ENCODE results near the gene NME7.

NME7 gene

GRCh38 chr1:169202791-169203665 is 164.6 kb downstream of the NME7 start:
- H3K9me3 ChIP-seq (ENCODE audit: insufficient read depth, low read depth, low read length), result no peaks in the 10 kb centered on the region
- no peak overlapping the region for H3K9ac ChIP-seq (ENCODE audit: low read depth, low read length, poor library complexity, severe bottlenecking)
- H3K4me1 ChIP-seq (ENCODE audit: insufficient read depth, low read length, poor library complexity, severe bottlenecking), result no peaks in the 10 kb centered on the region
- no peaks in the 10 kb centered on the region for H3K36me3 ChIP-seq (ENCODE audit: insufficient read depth, low read length)
- no peak overlapping the region for H2AFZ ChIP-seq (ENCODE audit: low read length)
- TF ChIP-seq EZH2phosphoT487 (IDR thresholded peaks at IDR 0.05; ENCODE audit: borderline replicate concordance) (no peak), CTCF (conservative IDR thresholded peaks at IDR 0.05; ENCODE audit: low read length) (no peak)
- H3F3A ChIP-seq (ENCODE audit: low read depth), result no peaks in the 10 kb centered on the region
- no peaks in the 10 kb centered on the region for H3K27me3 ChIP-seq (ENCODE audit: insufficient read depth, low read length, poor library complexity, severe bottlenecking)
- H3K79me2 ChIP-seq (ENCODE audit: insufficient read depth, low read length), result no peaks in the 10 kb centered on the region
- H4K20me1 ChIP-seq (ENCODE audit: insufficient read depth, low read length, poor library complexity, severe bottlenecking), result no peaks in the 10 kb centered on the region
- no peaks in the 10 kb centered on the region for H3K9me2 ChIP-seq (replicated peaks; ENCODE audit: low read depth, low read length)
- no peak overlapping the region for H3K4me2 ChIP-seq (ENCODE audit: low read depth, low read length, poor library complexity, severe bottlenecking)
- H3K4me3 ChIP-seq (ENCODE audit: low read length, poor library complexity, severe bottlenecking), result no peak overlapping the region

DNA sequence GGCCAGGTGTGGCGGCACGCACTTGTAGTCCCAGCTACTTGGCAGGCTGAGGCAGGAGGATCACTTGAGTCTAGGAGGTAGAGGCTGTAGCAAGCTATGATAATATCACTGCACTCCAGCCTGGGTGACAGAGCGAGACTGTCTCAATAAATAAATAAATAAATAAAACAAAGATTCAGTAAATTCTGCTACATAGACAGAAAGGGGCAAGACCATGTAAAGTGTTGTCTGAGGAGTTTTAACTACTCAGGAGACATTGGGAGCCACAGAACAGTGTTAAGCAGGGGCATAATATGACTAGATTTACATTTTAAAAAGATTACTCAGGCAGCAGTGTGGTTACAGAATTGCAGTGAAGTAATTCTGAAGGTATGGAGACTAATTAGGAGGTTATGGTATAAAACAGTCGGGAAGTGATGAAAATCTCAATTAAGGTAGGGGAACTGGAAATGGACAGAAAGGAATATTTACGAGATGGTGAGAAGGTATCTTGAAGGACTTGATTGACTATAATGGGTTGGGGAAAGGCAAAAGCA is 166.4 kb downstream of the NME7 start:
- H3K36me3 ChIP-seq (ENCODE audit: insufficient read depth, low read length), result no peaks in the 10 kb centered on the region
- H2AFZ ChIP-seq (ENCODE audit: low read length), result no peak overlapping the region
- no peak overlapping the region for H3K4me3 ChIP-seq (ENCODE audit: low read length, poor library complexity, severe bottlenecking)
- no peaks in the 10 kb centered on the region for H3K9me2 ChIP-seq (replicated peaks; ENCODE audit: low read depth, low read length)
- H3K4me2 ChIP-seq (ENCODE audit: low read depth, low read length, poor library complexity, severe bottlenecking), result no peak overlapping the region
- no peaks in the 10 kb centered on the region for H3K9me3 ChIP-seq (ENCODE audit: insufficient read depth, low read depth, low read length)
- no peaks in the 10 kb centered on the region for H3K27me3 ChIP-seq (ENCODE audit: insufficient read depth, low read length, poor library complexity, severe bottlenecking)
- no peaks in the 10 kb centered on the region for H3K4me1 ChIP-seq (ENCODE audit: insufficient read depth, low read length, poor library complexity, severe bottlenecking)
- H3K9ac ChIP-seq (ENCODE audit: low read depth, low read length, poor library complexity, severe bottlenecking), result no peak overlapping the region
- no peak for TF ChIP-seq EZH2phosphoT487 (IDR thresholded peaks at IDR 0.05; ENCODE audit: borderline replicate concordance)
- TF ChIP-seq CTCF (conservative IDR thresholded peaks at IDR 0.05; ENCODE audit: low read length), result no peak
- no peaks in the 10 kb centered on the region for H3K79me2 ChIP-seq (ENCODE audit: insufficient read depth, low read length)
- no peaks in the 10 kb centered on the region for H3F3A ChIP-seq (ENCODE audit: low read depth)
- H4K20me1 ChIP-seq (ENCODE audit: insufficient read depth, low read length, poor library complexity, severe bottlenecking), result no peaks in the 10 kb centered on the region

DNA sequence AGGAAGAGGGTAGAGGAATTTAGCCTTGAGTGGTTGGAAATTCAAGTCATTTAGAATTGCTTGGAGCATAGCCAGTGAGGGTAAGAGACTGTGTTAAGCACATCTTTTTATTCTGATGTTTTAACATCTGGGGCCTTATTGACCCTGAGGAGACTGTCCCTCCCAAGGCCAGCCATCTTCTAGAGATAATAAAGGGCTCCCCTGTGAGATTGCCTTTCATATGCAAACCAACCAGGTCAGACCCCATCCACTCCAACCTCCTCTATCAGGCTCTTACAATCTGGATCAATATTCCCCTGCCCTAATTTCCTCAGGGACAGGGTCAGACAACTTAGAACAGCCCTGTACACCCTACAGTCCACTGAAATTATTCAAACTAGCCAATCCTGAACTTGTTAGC is 167.3 kb downstream of the NME7 start:
- Histone ChIP-seq H3K27me3 (ENCODE audit: insufficient read depth, low read length, poor library complexity, severe bottlenecking) (no peaks in the 10 kb centered on the region), H3K4me3 (ENCODE audit: low read length, poor library complexity, severe bottlenecking) (no peak overlapping the region), H3K4me1 (ENCODE audit: insufficient read depth, low read length, poor library complexity, severe bottlenecking) (no peaks in the 10 kb centered on the region), H4K20me1 (ENCODE audit: insufficient read depth, low read length, poor library complexity, severe bottlenecking) (no peaks in the 10 kb centered on the region), H2AFZ (ENCODE audit: low read length) (no peak overlapping the region), H3F3A (ENCODE audit: low read depth) (no peaks in the 10 kb centered on the region), H3K9me2 (replicated peaks; ENCODE audit: low read depth, low read length) (no peaks in the 10 kb centered on the region), H3K9me3 (ENCODE audit: insufficient read depth, low read depth, low read length) (no peaks in the 10 kb centered on the region), H3K36me3 (ENCODE audit: insufficient read depth, low read length) (no peaks in the 10 kb centered on the region), H3K4me2 (ENCODE audit: low read depth, low read length, poor library complexity, severe bottlenecking) (no peak overlapping the region), H3K9ac (ENCODE audit: low read depth, low read length, poor library complexity, severe bottlenecking) (no peak overlapping the region), H3K79me2 (ENCODE audit: insufficient read depth, low read length) (no peaks in the 10 kb centered on the region)
- TF ChIP-seq CTCF (conservative IDR thresholded peaks at IDR 0.05; ENCODE audit: low read length) (no peak), EZH2phosphoT487 (IDR thresholded peaks at IDR 0.05; ENCODE audit: borderline replicate concordance) (no peak)

All from Loucy (cell line).